Measurements from ENCODE around the gene SYNRG.
"Not testable (repeated sequence)": the region's sequence is repeated elsewhere in the genome, so short reads cannot be mapped to it uniquely, and the experiment has no call there.

Gene SYNRG, protein sequence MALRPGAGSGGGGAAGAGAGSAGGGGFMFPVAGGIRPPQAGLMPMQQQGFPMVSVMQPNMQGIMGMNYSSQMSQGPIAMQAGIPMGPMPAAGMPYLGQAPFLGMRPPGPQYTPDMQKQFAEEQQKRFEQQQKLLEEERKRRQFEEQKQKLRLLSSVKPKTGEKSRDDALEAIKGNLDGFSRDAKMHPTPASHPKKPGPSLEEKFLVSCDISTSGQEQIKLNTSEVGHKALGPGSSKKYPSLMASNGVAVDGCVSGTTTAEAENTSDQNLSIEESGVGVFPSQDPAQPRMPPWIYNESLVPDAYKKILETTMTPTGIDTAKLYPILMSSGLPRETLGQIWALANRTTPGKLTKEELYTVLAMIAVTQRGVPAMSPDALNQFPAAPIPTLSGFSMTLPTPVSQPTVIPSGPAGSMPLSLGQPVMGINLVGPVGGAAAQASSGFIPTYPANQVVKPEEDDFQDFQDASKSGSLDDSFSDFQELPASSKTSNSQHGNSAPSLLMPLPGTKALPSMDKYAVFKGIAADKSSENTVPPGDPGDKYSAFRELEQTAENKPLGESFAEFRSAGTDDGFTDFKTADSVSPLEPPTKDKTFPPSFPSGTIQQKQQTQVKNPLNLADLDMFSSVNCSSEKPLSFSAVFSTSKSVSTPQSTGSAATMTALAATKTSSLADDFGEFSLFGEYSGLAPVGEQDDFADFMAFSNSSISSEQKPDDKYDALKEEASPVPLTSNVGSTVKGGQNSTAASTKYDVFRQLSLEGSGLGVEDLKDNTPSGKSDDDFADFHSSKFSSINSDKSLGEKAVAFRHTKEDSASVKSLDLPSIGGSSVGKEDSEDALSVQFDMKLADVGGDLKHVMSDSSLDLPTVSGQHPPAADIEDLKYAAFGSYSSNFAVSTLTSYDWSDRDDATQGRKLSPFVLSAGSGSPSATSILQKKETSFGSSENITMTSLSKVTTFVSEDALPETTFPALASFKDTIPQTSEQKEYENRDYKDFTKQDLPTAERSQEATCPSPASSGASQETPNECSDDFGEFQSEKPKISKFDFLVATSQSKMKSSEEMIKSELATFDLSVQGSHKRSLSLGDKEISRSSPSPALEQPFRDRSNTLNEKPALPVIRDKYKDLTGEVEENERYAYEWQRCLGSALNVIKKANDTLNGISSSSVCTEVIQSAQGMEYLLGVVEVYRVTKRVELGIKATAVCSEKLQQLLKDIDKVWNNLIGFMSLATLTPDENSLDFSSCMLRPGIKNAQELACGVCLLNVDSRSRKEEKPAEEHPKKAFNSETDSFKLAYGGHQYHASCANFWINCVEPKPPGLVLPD (N-terminal part only)

DNA sequence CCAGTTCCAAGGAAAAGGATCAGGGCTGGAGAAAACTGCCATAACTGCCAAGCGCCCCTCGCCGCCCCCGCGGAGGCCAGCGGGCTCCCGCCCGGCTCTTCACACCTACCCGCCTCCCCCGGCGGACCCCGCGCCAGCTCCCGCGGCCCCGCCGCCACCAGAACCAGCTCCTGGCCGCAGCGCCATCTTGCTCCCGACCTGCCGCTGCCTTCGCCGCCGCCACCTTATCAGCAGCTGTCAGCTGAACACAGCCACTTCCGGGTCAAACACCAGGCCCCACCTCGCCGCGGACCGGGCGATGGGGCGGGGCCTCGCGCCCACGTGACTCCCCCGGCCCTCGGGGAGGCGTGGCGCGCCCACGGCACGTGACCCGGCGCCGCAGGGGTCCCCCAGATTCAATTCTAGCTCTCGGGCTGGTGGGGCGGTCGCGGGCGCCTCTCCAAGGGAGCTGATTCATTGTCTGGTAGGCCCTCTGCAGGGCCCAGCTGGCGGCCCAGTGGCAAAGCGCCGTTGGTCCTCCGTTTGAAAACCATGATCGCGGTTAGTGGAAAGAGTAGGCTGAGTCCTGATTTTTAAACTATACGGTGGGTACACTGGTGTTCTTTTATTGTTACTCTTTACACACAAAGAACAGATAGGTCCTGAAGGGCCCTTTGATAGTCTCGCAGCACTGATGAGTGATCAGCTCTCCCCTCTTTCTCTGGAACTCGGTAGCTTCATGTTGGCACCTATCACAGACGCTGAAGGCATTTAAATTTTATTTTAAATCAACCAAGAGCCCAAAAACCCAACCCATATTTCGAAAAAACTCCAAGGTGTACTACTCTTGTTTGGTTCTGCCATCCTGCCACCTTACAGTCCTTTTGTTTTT lies at the start of gene SYNRG:
Gene SYNRG, minus strand, starts transcription at position 249 of the 871 bp plus-strand sequence. Its CDS starts 63 bp downstream, at position 186.
- DNase-seq (ENCODE audit: low read depth), result peak; percentile 97

DNA sequence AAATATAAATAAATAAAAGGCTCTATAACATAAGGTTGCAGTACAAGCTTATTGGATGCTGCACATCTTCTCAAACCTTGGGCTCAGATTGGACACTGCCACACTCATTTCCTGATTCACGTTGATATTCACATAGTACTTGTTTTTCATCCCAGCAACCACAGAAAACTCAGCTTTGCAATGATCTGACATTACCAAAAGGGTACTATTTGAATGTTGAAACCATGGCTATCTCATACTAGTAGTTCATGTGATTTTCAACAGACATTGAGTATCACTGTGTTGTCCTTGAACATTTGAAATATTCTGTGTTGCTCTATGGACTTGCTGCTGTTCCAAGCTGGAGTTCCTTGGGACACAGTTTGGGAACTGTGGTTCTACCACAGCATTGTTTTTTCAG lies 48.0 kb upstream of the SYNRG start:
- no peak for DNase-seq (ENCODE audit: low read depth)

DNA sequence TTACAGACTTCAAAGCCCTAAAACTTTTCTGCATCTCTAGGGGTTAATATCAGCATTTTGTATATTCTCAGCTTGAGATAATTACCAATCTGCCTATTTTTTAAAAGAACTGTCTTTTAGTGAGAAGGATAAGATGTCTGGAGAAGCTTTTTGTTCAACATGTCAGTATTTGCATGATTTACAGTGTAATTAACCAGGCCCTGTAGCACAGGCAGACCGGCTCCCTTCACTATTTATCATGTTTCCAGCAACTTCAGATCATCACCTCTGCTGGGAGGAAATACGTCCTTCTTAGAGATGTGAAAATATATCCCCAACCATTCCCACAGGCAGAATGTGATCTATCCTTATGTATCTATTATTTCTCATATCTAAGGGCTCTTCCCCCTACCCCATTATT lies 42.6 kb upstream of the SYNRG start:
- DNase-seq (ENCODE audit: low read depth), result no peak

DNA sequence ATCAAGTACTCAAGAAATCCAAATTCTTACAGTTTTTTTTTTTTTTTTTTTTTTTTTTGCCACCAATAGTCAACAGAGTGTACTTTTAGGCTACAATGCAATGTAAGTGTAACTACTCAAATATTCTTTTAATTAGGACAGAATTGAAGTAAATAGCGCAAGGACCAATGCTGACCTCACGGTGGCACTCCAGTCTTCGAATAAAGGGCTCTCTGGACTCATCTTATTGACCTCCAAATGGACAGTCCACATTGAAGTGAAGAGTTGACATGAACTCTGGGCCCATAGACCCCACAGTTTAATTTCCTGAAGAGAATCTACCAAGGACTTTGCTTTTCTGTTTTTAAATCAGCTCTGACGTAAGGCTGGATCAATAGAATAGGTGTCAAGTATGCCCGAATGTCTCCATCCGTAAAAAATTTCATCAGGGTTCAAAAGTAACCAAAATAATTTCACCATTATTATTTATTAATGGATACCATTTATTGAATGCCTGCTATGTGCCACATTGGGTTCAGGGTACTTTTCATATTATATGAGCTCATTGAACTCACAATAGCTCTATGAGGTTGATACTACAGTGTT lies 41.3 kb upstream of the SYNRG start:
- peak; percentile 74 for DNase-seq (ENCODE audit: low read depth)

DNA sequence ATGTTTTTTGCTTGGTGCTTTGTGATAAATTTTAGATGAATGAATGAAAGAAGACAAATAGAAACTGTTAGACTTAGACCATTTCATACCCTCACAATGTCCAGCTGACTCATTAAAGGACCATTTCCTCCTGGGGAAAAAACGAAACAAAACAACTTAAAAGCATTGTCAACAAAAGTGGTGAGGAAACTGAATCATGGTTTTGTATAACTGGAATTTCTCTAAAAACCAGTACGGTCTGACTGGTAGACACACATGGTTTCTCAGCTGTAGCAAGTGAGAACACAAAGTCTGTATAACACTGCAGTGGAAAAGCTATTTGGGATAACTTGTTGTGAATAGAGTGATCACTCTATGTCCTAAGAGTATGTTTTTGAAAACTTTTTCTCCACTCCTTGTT lies 39.3 kb upstream of the SYNRG start:
- DNase-seq (ENCODE audit: low read depth), result peak; percentile 91

DNA sequence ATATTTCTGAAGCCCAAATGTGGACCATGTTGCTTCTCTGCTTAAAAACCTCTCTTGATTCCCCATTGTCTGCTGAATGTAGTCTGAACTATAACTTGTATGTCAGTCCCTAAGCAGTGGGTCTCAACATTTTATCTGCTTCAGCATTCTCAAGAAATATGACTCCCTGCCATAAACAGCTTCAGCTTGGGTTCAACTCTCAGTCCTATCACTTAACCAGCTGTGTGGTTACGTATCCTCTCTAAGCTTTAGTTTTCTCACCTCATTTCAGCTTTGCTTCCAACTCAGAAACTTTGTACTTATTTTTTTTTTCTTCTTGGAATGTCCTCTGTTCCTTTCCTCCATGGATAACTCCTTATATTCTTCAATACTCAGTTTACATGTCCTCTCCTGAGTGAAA lies 38.6 kb upstream of the SYNRG start:
- DNase-seq (ENCODE audit: low read depth), result no peak

DNA sequence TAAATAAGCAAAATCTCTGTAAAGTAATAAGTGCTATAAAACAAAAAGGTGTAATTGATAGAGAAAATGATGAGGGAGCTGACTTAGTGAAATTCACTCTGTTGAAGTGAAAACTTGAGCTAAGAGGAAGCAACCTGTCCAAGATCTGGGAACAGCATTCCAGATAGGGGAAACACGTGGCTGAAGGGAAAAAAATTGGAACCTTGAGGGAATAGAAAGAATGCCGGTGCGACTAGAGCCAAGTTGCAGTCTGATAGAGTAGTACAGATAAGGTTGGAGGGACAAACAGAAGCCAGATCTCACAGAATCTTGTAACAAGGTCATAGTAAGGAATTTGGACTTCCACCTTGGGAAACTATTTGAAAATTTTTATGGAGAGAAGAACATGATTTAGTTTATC lies 34.7 kb upstream of the SYNRG start:
- DNase-seq (ENCODE audit: low read depth), result peak; percentile 17

DNA sequence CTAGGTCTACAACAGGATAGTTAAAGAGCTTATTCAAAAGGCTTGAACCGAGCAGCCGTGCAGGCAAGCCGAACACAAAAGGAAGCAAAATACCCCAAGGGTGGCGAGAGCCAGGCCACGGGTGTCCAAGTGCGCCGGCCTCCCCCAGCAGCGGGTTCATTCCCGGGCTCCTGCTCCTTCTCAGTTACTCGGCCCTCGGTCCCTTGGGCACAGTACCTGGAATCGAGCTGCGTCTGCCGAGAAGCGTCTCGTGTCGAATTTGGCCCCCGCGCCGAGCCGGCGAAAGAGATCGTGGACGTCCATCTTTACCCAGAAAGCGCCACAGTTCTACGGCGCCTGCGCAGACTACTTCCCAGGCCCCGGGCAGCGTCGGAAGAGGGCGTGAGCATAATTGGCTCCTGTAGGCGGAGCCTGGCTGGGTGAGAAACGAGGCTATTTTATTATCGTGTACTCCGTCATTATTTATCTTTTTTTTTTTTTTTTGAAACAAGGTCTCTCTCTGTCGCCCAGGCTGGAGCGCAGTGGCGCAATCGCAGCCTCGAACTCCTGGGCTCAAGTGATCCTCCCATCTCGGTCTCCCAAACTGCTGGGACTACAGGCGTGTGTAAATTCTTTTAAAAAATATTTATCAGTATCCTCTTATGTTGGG lies 34.0 kb upstream of the SYNRG start, which contains the start of gene DDX52:
Gene DDX52, minus strand, starts transcription at position 329 of the 649 bp plus-strand sequence. Its CDS starts 26 bp downstream, at position 303.
- peak; percentile 96 for DNase-seq (ENCODE audit: low read depth)

DNA sequence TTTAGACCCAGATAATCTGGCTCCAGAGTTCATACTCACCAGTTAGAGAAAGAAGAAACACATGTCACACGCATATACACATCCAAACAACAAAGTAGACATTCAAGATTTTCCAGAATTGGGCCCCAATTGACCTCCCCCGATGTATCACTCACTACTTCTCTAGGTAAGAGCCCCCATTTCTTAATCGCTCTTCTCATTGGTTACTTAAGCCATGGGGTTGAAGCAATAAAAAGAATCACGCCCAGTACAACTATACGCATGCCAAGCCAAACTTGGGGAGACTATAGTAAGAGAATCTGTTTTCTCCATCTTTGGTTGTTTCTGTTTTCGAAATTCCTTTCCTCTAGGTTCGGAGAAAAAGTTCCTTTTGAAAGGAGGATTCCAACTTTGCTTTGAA lies 33.5 kb upstream of the SYNRG start:
- peak; percentile 64 for DNase-seq (ENCODE audit: low read depth)

DNA sequence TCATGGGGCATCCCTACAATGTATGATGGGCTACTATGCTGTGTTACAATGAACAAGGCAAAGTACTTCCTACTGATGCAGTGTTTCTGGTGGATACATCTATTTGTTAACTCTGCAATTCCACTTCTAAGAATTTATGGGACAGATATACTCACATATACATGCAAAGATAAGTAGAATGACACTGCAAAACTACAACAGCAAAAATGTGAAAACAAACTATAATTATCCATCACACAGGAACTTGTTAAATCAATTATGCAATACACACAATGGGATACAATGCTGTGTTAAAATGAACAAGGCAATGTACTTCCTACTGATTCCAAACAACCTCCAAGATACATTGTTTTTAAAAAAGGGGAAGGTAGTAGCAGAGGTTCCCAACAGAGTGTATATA lies 30.8 kb upstream of the SYNRG start:
- DNase-seq (ENCODE audit: low read depth), result no peak

DNA sequence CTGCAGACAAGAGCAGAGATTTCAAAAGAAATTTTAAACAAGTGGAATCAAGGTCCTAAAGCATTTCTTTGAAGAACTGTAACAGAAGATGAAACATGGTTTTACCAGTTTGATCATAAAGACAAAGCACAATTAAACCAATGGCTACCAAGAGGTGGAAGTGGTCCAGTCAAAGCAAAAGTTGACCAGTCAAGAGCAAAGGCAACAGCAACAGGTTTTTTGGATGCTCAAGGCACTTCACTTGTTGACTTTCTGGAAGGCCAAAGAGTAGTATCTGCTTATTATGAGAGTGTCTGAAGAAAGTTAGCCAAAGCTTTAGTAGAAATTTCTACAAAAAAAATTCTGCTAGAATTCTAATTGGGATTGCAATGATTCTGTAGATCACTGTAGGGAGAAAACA lies 28.7 kb upstream of the SYNRG start:
- no peak for DNase-seq (ENCODE audit: low read depth)

DNA sequence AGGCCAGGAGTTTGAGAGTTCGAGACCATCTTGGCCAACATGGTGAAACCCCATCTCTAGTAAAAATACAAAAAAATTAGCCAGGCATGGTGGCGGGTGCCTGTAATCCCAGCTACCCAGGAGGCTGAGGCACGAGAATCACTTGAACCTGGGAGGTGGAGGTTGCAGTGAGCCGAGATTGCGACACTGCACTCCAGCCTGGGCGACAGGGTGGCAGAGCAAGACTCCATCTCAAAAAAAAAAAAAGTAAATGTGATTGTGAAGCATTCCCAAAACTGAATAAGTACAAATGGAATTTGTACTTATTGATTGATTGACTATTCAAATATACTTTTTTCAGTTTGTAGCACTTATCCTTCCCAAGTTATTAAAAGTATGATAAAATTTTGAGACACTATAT lies 7.2 kb upstream of the SYNRG start:
- DNase-seq (ENCODE audit: low read depth), result not testable (repeated sequence)

DNA sequence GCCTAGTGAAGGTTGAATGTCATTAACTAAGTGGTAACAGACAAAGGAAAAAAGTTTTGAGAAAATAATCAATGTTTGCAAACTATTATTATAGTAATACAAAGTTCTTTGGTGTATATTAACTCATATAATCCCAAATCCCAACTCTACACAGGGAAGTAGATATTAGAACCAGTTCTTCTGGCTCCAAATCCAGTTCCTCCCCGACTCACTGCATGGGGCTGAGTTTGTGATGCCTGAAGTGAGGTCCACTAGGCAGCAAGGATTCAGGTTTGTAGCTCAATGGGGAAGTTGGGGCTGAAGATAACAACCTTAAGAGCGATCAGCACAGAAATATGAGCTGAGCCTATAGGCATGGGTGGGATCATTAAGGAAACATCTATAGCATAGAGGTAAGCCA lies 5.6 kb upstream of the SYNRG start:
- peak; percentile 17 for DNase-seq (ENCODE audit: low read depth)

DNA sequence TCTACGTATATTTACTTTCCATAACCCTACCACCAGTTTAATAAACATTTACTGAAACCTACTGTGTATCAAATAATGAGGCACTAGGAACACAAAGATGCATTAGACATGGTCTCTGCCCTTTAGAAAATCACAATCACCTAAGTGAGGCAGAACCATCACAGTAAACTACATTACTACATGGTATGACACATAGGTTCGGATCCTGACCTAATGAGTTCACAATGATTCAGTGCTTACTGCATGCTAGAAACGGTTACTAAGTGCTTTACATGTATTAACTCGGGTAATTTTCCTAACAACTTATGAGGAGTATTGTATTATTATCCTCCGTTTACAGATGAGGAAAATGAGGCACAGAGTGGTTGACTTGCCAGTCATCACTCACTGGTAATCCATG lies 5.2 kb upstream of the SYNRG start:
- peak; percentile 94 for DNase-seq (ENCODE audit: low read depth)

DNA sequence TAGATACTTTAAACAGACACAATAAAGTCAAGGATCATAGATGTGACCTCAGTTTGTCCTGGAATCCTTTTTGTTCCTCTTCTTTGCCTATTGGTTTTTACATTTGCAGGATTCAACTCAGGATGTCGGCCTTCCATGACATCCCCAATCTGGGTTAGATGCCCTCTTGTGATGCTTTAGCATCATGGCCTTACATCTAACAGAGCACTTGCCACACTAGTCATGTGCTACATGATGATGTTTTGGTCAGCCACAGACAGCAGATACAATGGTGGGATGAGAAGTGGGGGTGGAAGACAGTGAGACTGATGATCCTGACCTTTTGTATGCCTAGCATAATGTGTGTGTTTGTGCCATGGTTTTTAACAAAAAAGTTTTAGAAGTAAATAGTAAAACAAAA lies 1.8 kb upstream of the SYNRG start:
- no peak for DNase-seq (ENCODE audit: low read depth)

DNA sequence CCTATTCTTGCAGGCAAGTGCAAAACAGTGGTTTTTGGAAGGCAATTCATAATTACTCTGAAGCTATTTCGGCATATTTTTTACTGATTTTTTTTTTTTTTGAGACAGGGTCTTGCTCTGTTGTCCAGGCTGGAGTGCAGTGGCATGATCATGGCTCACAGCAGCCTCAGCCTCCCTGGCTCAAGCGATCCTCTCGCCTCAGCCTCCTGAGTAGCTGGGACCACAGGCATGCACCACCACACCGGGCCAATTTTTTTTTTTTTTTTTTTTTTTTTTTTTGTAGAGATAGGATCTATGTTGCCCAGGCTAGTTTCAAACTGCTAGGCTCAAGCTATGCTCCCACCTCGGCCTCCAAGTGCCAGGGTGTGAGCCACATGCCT lies 813 bp upstream of the SYNRG start:
- DNase-seq (ENCODE audit: low read depth), result not testable (repeated sequence)

DNA sequence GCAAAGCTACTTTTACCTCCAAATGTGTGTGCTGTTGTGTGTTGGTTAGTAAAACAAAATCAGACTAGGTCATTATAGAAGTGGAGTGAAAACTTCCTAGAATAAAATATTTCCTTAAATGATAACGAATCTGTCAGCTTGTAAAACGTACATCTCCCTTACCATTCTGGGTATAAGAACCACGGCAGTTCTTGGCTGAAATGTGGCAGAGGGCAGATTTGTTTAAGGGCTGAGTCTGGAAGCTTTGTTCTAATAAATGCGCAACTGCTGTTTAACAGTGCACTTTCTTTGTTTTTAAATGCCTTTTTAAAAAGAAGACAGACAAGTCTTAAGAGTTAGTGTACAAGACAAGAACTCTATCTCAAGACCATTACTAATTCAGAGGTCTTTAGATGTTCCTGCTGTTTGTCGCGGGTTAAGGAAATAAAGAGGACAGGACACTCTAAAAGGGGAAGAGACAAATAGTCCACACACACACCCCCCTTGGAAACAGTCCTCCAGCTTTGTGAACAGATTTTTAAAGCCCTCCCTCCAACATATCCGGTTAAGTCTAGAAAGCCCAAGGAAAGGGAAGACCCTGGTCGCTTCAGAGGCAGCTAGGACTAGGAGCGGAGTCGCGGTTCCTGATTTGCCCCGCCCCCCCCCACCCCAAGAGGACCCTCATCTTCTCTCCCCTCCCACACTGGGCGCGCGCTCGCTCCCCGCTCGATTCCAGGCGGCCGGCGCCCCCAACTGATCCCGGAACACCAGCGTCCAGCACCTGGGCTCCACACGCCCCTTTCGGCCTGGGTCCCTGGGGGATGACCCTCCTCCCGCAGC lies 658 bp downstream of the SYNRG start:
- peak; percentile 61 for DNase-seq (ENCODE audit: low read depth)

DNA sequence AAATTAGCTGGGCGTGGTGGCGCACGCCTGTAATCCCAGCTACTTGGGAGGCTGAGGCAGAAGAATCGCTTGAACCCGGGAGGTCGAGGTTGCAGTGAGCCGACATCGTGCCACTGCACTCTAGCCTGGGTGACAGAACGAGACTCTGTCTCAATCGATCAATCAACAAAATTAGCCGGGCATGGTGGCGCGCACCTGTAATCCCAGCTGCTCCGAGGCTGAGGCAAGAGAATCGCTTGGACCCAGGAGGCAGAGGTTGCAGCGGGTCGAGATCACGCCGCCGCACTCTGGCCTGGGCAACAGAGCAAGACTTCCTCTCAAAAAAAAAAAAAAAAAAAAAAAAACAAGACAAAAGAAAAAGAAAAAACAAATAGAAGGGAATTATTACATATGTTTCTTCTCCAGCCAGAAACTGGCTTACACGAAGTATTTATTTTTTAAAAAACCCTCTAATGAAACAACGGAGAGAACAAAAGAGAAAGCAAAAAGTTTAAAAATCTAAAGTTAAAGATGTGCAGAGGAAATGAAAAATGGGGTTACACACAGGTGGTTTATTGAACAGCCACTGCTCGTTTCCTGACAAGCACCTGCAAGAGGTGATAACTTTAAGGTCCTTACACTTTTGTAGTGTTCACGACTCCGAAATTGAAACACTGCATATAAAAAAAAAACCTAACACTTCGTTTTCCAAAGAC lies 1.4 kb downstream of the SYNRG start:
- no peak for DNase-seq (ENCODE audit: low read depth)

Data from ELR (cell line).